GM13976 (cell line): ENCODE data around the gene ODAD2.

Source experiments
- DNase-seq: peaks from one replicate; pipeline ENCODE4 v3.0.0; 2012; ENCODE audit warnings: low spot score
- in situ Hi-C: fragments of 300-500 bp; cut with MboI; formaldehyde crosslinking; loops from one replicate; pipeline ENCODE4 v1.12.0; 2022; ENCODE audit warnings: low sequenced_read_pairs, mixed read lengths, inconsistent platforms; ENCODE audit not compliant: unreplicated experiment
- TF ChIP-seq, protein P1 (sequence below): IDR thresholded peaks from 2 replicates; pipeline ENCODE4 v1.5.1; 2012; ENCODE audit warnings: borderline replicate concordance, mild to moderate bottlenecking; ENCODE audit not compliant: insufficient read depth; ENCODE audit errors: extremely low read depth, missing control alignments, control extremely low read depth

The ODAD2 gene

GRCh38 chr10:27857616-27858015, 141.3 kb downstream of the ODAD2 start:
- TF ChIP-seq, protein P1, sequence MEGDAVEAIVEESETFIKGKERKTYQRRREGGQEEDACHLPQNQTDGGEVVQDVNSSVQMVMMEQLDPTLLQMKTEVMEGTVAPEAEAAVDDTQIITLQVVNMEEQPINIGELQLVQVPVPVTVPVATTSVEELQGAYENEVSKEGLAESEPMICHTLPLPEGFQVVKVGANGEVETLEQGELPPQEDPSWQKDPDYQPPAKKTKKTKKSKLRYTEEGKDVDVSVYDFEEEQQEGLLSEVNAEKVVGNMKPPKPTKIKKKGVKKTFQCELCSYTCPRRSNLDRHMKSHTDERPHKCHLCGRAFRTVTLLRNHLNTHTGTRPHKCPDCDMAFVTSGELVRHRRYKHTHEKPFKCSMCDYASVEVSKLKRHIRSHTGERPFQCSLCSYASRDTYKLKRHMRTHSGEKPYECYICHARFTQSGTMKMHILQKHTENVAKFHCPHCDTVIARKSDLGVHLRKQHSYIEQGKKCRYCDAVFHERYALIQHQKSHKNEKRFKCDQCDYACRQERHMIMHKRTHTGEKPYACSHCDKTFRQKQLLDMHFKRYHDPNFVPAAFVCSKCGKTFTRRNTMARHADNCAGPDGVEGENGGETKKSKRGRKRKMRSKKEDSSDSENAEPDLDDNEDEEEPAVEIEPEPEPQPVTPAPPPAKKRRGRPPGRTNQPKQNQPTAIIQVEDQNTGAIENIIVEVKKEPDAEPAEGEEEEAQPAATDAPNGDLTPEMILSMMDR = no peak
- in situ Hi-C loops = no loop called here

GRCh38 chr10:27844223-27844622, 154.7 kb downstream of the ODAD2 start:
- no peak for DNase-seq
- in situ Hi-C loops = no loop called here
- TF ChIP-seq, protein P1 = no peak

More at GRCh38 chr10:27857616-27858015, 141.3 kb downstream of the ODAD2 start:
- DNase-seq = no peak

DNA sequence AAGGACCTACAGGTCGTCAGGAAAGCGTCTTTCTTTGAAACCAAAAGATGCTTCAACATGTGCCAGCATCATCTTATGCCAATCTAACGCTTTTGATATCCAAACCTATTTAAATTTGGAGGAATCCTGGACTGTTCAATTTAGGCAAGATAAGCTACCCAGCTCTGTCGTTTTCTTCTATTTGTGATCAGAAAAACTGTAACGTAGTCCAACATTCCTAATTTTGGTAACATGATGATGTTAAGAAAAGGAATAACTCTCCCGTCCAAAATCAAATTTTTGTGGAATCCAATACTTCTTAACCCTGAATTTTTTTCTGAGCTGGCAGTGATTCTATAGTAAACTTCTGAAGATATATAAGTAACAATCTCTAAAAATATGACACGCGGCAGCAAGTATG, 160.0 kb downstream of the ODAD2 start:
- in situ Hi-C loops = no loop called here
- DNase-seq = no peak
- TF ChIP-seq, protein P1 = no peak

GRCh38 chr10:27838361-27838760, 160.5 kb downstream of the ODAD2 start:
- TF ChIP-seq, protein P1 = no peak
- DNase-seq = no peak
- in situ Hi-C loops = no loop called here

DNA sequence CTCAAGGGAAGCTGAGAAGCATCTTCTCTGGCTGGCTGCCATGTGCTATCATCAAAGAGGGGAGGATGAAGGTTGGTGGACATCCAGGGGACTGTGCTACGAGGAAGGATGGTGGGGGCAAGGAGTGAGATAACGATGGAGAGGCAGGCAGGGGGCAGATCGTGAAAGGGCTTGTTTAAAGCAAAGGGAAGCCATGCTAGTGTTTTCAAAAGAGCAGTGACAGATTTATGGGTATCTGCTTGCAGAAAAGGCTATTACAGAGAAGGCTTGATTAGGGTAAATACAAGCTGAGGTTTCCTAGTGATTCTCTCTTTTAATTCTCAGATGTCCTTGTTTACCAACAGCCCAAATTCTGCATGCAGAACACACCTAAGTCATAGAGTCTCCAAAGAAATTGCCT, 164.4 kb downstream of the ODAD2 start:
- in situ Hi-C loops = no loop called here
- no peak for DNase-seq
- TF ChIP-seq, protein P1 = no peak

GRCh38 chr10:27833792-27834191, 165.1 kb downstream of the ODAD2 start:
- TF ChIP-seq, protein P1 = no peak
- in situ Hi-C loops = no loop called here
- DNase-seq = no peak

GRCh38 chr10:27832826-27833225, 166.1 kb downstream of the ODAD2 start:
- in situ Hi-C loops = no loop called here
- TF ChIP-seq, protein P1 = no peak
- DNase-seq = no peak
